Measurements from ENCODE around the gene CHRDL2.

- TF ChIP-seq CTCF (IDR thresholded peaks at IDR 0.05) (no peak), EP300 (IDR thresholded peaks at IDR 0.05) (no peak), POLR2A (IDR thresholded peaks at IDR 0.05) (no peak)
Observed at GRCh38 chr11:74749965-74750296, 18.7 kb upstream of the CHRDL2 start.
